IPS DF 6.9 (cell line): ENCODE data around the gene SLFN14.
"Not testable (repeated sequence)": the region's sequence is repeated elsewhere in the genome, so short reads cannot be mapped to it uniquely, and the experiment has no call there.

Experiments used
- DNase-seq: peaks from one replicate; pipeline ENCODE4 v3.0.0-alpha.2; 2013; ENCODE audit warnings: low read depth, low spot score
- H3K27ac ChIP-seq: one replicate; pipeline ENCODE4 v1.5.1; 2013; ENCODE audit warnings: low read length, control low read depth
- H3K27me3 ChIP-seq: 2 replicates; pipeline ENCODE4 v1.6.1; 2013; ENCODE audit warnings: mild to moderate bottlenecking, low read length; ENCODE audit not compliant: control insufficient read depth, insufficient read depth
- H3K36me3 ChIP-seq: 2 replicates; pipeline ENCODE4 v1.6.1; 2013; ENCODE audit warnings: low read length; ENCODE audit not compliant: control insufficient read depth, insufficient read depth
- H3K4me1 ChIP-seq: 2 replicates; pipeline ENCODE4 v1.6.1; 2013; ENCODE audit warnings: low read length; ENCODE audit not compliant: control insufficient read depth, insufficient read depth
- H3K4me3 ChIP-seq: 2 replicates; pipeline ENCODE4 v1.5.1; 2013; ENCODE audit warnings: mild to moderate bottlenecking, low read length
- H3K9me3 ChIP-seq: 2 replicates; pipeline ENCODE4 v1.6.1; 2013; ENCODE audit warnings: low read length, inconsistent platforms; ENCODE audit not compliant: control insufficient read depth, insufficient read depth
- WGBS: extraction: QIAGEN DNeasy Blood & Tissue Kit; methylation state at CpG from one replicate; pipeline ENCODE4 v1.1.7; 2013; ENCODE audit warnings: mixed read lengths, missing lambda C conversion rate; ENCODE audit not compliant: insufficient read length, insufficient coverage; 5-methylcytosine and 5-hydroxymethylcytosine counted together

The SLFN14 gene

GRCh38 chr17:35523296-35523695 is 37.3 kb downstream of the SLFN14 start:
- no CpG with 5 or more reads among the region's 4 CpGs for WGBS
- H3K4me1 ChIP-seq: no peaks in the 10 kb centered on the region
- no peak for DNase-seq

GRCh38 chr17:35521654-35522256 is 38.9 kb downstream of the SLFN14 start:
- DNase-seq, H3K4me1 ChIP-seq: not testable (repeated sequence)
- WGBS: no CpG with 5 or more reads among the region's 5 CpGs

More at GRCh38 chr17:35523296-35523695, 37.3 kb downstream of the SLFN14 start:
- no peak overlapping the region for H3K4me3 ChIP-seq
- no peaks in the 10 kb centered on the region for H3K9me3 ChIP-seq
- no peak overlapping the region for H3K27ac ChIP-seq
- no peaks in the 10 kb centered on the region for H3K36me3 ChIP-seq
- H3K27me3 ChIP-seq: no peaks in the 10 kb centered on the region

GRCh38 chr17:35521150-35521549 is 39.5 kb downstream of the SLFN14 start:
- Histone ChIP-seq H3K27me3 (no peaks in the 10 kb centered on the region), H3K4me1 (no peaks in the 10 kb centered on the region), H3K4me3 (no peak overlapping the region), H3K27ac (no peak overlapping the region), H3K9me3 (no peaks in the 10 kb centered on the region), H3K36me3 (no peaks in the 10 kb centered on the region)
- WGBS: no CpG with 5 or more reads among the region's 1 CpG
- no peak for DNase-seq

More at GRCh38 chr17:35521654-35522256, 38.9 kb downstream of the SLFN14 start:
- H3K4me3 ChIP-seq, H3K9me3 ChIP-seq, H3K27ac ChIP-seq, H3K36me3 ChIP-seq, H3K27me3 ChIP-seq: not testable (repeated sequence)

GRCh38 chr17:35519906-35520442 is 40.6 kb downstream of the SLFN14 start:
- Histone ChIP-seq H3K4me3 (no peak overlapping the region), H3K27ac (no peak overlapping the region), H3K9me3 (no peaks in the 10 kb centered on the region), H3K4me1 (no peaks in the 10 kb centered on the region), H3K27me3 (no peaks in the 10 kb centered on the region), H3K36me3 (no peaks in the 10 kb centered on the region)
- no peak for DNase-seq
- no CpG with 5 or more reads among the region's 8 CpGs for WGBS

GRCh38 chr17:35519439-35519838 is 41.2 kb downstream of the SLFN14 start:
- Histone ChIP-seq H3K4me1 (no peaks in the 10 kb centered on the region), H3K36me3 (no peaks in the 10 kb centered on the region), H3K4me3 (no peak overlapping the region), H3K27me3 (no peaks in the 10 kb centered on the region), H3K27ac (no peak overlapping the region), H3K9me3 (no peaks in the 10 kb centered on the region)
- no peak for DNase-seq
- no CpG with 5 or more reads among the region's 3 CpGs for WGBS

- H3K9me3 ChIP-seq, H3K27me3 ChIP-seq, H3K36me3 ChIP-seq, H3K4me3 ChIP-seq, H3K27ac ChIP-seq, DNase-seq, H3K4me1 ChIP-seq: not testable (repeated sequence)
- no CpG with 5 or more reads among the region's 5 CpGs for WGBS
Measured at GRCh38 chr17:35518431-35518830, 42.2 kb downstream of the SLFN14 start.

GRCh38 chr17:35515027-35515426 is 45.6 kb downstream of the SLFN14 start:
- Histone ChIP-seq H3K36me3 (no peaks in the 10 kb centered on the region), H3K4me1 (no peaks in the 10 kb centered on the region), H3K27me3 (no peaks in the 10 kb centered on the region), H3K9me3 (no peaks in the 10 kb centered on the region), H3K4me3 (no peak overlapping the region), H3K27ac (no peak overlapping the region)
- WGBS: no CpG with 5 or more reads among the region's 21 CpGs
- no peak for DNase-seq

- Histone ChIP-seq H3K4me3 (no peak overlapping the region), H3K27ac (no peak overlapping the region), H3K36me3 (no peaks in the 10 kb centered on the region), H3K4me1 (no peaks in the 10 kb centered on the region), H3K27me3 (no peaks in the 10 kb centered on the region), H3K9me3 (no peaks in the 10 kb centered on the region)
- DNase-seq: no peak
- no CpG with 5 or more reads among the region's 2 CpGs for WGBS
Measured at GRCh38 chr17:35514564-35514963, 46.1 kb downstream of the SLFN14 start.
